ENCODE results near the gene KIAA1958. TPM values are rescaled to one million over a fixed set of nuclear protein-coding genes. Genes with fewer than 3 reads are reported as not detected.

The KIAA1958 gene
- total RNA-seq, 5 donors from 2014 or later (not counting 1 experiment from before 2014, with no cell fraction given) = 4.6 to 6.4 (median 6.2) TPM

DNA sequence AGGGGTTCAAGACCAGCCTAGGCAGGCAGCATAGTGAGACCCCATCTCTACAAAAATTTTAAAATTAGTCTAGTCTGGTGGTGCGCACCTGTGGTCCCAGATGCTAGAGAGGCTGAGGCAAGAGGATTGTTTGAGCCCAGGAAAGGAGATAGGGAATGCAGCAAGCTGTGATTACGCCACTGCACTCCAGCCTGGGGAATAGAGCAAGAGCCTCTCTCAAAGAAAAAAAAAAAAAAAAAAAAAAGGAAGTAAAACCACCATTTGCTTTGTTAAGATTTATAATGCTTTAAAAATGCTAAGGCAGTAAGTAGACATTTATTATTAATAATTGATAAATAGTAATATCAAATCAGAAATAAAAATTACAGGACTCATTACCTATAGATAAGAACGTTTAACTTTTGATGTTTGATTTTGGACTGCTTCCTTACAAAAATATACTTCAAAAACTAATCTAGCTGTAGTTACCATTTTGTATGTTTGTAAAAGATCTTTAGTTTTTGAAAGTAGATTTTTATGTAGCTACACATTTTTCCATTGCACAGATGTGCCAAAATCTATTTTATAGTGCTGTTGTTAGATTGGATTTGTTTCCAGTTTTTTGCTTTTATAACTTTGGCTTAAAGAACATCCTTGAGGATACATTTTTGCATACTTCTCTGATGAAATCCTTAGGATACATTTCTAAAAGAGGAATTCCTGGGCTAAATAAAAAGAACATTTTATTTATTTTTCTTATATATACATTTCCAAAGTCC is 144.9 kb downstream of the KIAA1958 start:
- POLR2A ChIA-PET = no interaction called here
- DNase-seq = no peak

DNA sequence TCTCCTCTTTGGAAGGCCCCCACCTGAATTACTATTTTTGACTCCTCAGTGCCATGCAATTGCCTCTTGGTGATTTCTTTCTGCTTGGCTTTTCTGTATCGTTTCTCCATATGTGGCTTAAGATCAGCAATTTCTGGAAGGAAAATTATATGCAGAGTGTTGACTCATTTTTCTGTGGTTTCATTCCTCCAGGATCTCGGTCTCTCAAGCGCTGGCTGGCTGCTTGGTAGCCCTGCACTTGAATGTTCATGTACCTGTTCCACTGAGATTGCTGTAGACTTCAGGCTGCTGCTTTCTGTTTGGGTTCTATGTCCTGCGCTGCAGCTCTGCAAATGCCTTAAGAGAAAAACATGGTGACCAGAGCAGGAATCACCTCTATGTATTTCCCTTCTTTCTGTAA is 153.7 kb downstream of the KIAA1958 start:
- CTCF ChIA-PET = no interaction called here
- 90% methylated on average over 3 of the region's 4 CpGs for WGBS (ENCODE audit: insufficient coverage)
- Mint-ChIP-seq H3K36me3 (peaks cover 19% of the 10 kb centered on the region), H3K27me3 (no peaks in the 10 kb centered on the region), H3K4me1 (no peaks in the 10 kb centered on the region), H3K9me3 (peaks cover 6 to 14% (median 13%) of the 10 kb centered on the region in 3 donors), H3K27ac (no peak overlapping the region), H3K4me3 (no peak overlapping the region)
- Histone ChIP-seq H3K27ac (ENCODE audit: low read length) (no peak overlapping the region), H3K36me3 (ENCODE audit: control insufficient read depth in 2 of 2, extremely low read depth in 1 of 2, insufficient read depth in 1 of 2, low read length in 1 of 2) (no peaks in the 10 kb centered on the region), H3K9me3 (no peaks in the 10 kb centered on the region), H3K4me3 (ENCODE audit: control insufficient read depth in 1 of 2, extremely low read depth in 1 of 2, low read length in 1 of 2) (no peak overlapping the region), H3K4me1 (ENCODE audit: control insufficient read depth in 1 of 2, extremely low read depth in 1 of 2, insufficient read depth in 2 of 2, low read length in 2 of 2) (no peaks in the 10 kb centered on the region), H3K27me3 (replicated peaks in 1 of 2; ENCODE audit: control insufficient read depth in 2 of 2, extremely low read depth in 1 of 2, insufficient read depth in 2 of 2, low read length in 1 of 2) (peaks cover 0 to 5% of the 10 kb centered on the region in 2 experiments)
- POLR2A ChIA-PET = no interaction called here
- ATAC-seq (replicated peaks in 1 of 4) = no peak
- no peak for DNase-seq

More for the DNA sequence above, 144.9 kb downstream of the KIAA1958 start:
- no peaks in the 10 kb centered on the region for H3K4me1 ChIP-seq (ENCODE audit: control insufficient read depth in 1 of 2, extremely low read depth in 1 of 2, insufficient read depth in 2 of 2, low read length in 2 of 2)
- Mint-ChIP-seq H3K27me3 (no peaks in the 10 kb centered on the region), H3K27ac (no peak overlapping the region), H3K4me3 (no peak overlapping the region), H3K36me3 (no peaks in the 10 kb centered on the region), H3K9me3 (no peaks in the 10 kb centered on the region), H3K4me1 (no peaks in the 10 kb centered on the region)
- ATAC-seq (replicated peaks in 1 of 4) = no peak
- no peak overlapping the region for H3K27ac ChIP-seq (ENCODE audit: low read length)
- CTCF ChIA-PET = no interaction called here
- no peak overlapping the region for H3K4me3 ChIP-seq (ENCODE audit: control insufficient read depth in 1 of 2, extremely low read depth in 1 of 2, low read length in 1 of 2)
- no peaks in the 10 kb centered on the region for H3K9me3 ChIP-seq
- no CpG with 5 or more reads among the region's 3 CpGs for WGBS (ENCODE audit: insufficient coverage)
- H3K36me3 ChIP-seq (ENCODE audit: control insufficient read depth in 2 of 2, extremely low read depth in 1 of 2, insufficient read depth in 1 of 2, low read length in 1 of 2) = no peaks in the 10 kb centered on the region
- H3K27me3 ChIP-seq (replicated peaks in 1 of 2; ENCODE audit: control insufficient read depth in 2 of 2, extremely low read depth in 1 of 2, insufficient read depth in 2 of 2, low read length in 1 of 2) = no peaks in the 10 kb centered on the region

DNA sequence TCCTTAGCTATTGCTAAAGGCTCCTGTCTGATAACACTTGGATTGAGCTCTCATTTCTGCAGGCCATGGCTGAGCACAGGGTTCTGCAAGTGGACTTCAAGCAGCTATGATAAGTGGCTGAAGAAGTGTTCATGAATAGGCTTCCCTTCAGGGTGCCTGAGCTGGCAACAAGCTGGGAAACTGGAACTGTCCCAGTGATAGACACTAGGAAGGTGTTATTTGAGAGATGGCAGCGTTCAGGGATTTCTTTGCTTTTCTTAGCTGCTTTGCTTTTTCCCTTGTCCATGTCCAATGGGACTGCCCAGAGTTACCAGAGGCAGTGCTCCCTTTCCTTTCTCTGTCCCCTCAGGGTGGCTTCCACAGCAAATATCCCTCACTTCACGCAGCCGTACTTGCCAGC is 155.5 kb downstream of the KIAA1958 start:
- DNase-seq (no peak), ATAC-seq (replicated peaks in 1 of 4) (no peak)
- peaks cover 0 to 5% of the 10 kb centered on the region in 2 experiments for H3K27me3 ChIP-seq (replicated peaks in 1 of 2; ENCODE audit: control insufficient read depth in 2 of 2, extremely low read depth in 1 of 2, insufficient read depth in 2 of 2, low read length in 1 of 2)
- Mint-ChIP-seq H3K27me3 (no peaks in the 10 kb centered on the region), H3K9me3 (peaks cover 12 to 28% (median 18%) of the 10 kb centered on the region in 3 donors), H3K4me1 (no peaks in the 10 kb centered on the region), H3K36me3 (peaks cover 34% of the 10 kb centered on the region), H3K27ac (no peak overlapping the region), H3K4me3 (no peak overlapping the region)
- ChIA-PET POLR2A (interaction anchor here in 1 of 2 donors (0.7 kb wide), 1 partner anchor 38 kb away, joined by 3 read pairs; no protein-coding TSS in a partner anchor), CTCF (interaction anchor here in 1 of 2 donors (0.6 kb wide), 1 partner anchor 42 kb away, joined by 3 read pairs; no protein-coding TSS in a partner anchor)
- no peaks in the 10 kb centered on the region for H3K4me1 ChIP-seq (ENCODE audit: control insufficient read depth in 1 of 2, extremely low read depth in 1 of 2, insufficient read depth in 2 of 2, low read length in 2 of 2)
- no peak overlapping the region for H3K4me3 ChIP-seq (ENCODE audit: control insufficient read depth in 1 of 2, extremely low read depth in 1 of 2, low read length in 1 of 2)
- 100% methylated on average over 1 of the region's 3 CpGs for WGBS (ENCODE audit: insufficient coverage)
- no peaks in the 10 kb centered on the region for H3K9me3 ChIP-seq
- no peaks in the 10 kb centered on the region for H3K36me3 ChIP-seq (ENCODE audit: control insufficient read depth in 2 of 2, extremely low read depth in 1 of 2, insufficient read depth in 1 of 2, low read length in 1 of 2)
- no peak overlapping the region for H3K27ac ChIP-seq (ENCODE audit: low read length)

DNA sequence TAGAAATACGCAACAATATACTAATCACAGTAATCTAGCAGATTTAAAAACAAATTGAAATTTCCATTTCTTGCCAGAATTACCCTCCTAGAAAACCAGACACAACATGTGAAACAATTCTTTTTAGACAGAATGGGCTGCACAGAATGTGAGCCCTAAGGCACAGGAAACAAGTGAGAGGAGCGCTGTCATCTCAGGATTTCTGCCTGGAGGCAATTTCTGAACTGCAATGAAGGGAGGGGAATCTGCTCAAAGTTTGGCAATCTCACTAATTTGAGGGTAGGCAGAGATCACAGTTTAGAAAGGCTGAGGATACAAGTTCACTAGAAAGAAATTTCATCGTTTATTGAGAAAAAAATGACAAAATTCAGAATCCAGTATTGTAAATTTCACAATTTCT is 161.0 kb downstream of the KIAA1958 start:
- Mint-ChIP-seq H3K9me3 (peaks cover 18 to 43% (median 20%) of the 10 kb centered on the region in 3 donors), H3K27me3 (no peaks in the 10 kb centered on the region), H3K27ac (no peak overlapping the region), H3K4me1 (no peaks in the 10 kb centered on the region), H3K36me3 (peaks cover 31% of the 10 kb centered on the region), H3K4me3 (no peak overlapping the region)
- no peaks in the 10 kb centered on the region for H3K36me3 ChIP-seq (ENCODE audit: control insufficient read depth in 2 of 2, extremely low read depth in 1 of 2, insufficient read depth in 1 of 2, low read length in 1 of 2)
- WGBS (ENCODE audit: insufficient coverage) = no CpG with 5 or more reads among the region's 3 CpGs
- no peaks in the 10 kb centered on the region for H3K27me3 ChIP-seq (replicated peaks in 1 of 2; ENCODE audit: control insufficient read depth in 2 of 2, extremely low read depth in 1 of 2, insufficient read depth in 2 of 2, low read length in 1 of 2)
- H3K27ac ChIP-seq (ENCODE audit: low read length) = no peak overlapping the region
- no peak overlapping the region for H3K4me3 ChIP-seq (ENCODE audit: control insufficient read depth in 1 of 2, extremely low read depth in 1 of 2, low read length in 1 of 2)
- ATAC-seq (replicated peaks in 1 of 4) (no peak), DNase-seq (no peak)
- H3K9me3 ChIP-seq = peaks cover 3% of the 10 kb centered on the region
- no peaks in the 10 kb centered on the region for H3K4me1 ChIP-seq (ENCODE audit: control insufficient read depth in 1 of 2, extremely low read depth in 1 of 2, insufficient read depth in 2 of 2, low read length in 2 of 2)
- ChIA-PET CTCF (interaction anchor here (0.6 to 0.7 kb wide), 2 partner anchors 277 to 573 kb away, joined by 3 read pairs; no protein-coding TSS in a partner anchor), POLR2A (no interaction called here)

DNA sequence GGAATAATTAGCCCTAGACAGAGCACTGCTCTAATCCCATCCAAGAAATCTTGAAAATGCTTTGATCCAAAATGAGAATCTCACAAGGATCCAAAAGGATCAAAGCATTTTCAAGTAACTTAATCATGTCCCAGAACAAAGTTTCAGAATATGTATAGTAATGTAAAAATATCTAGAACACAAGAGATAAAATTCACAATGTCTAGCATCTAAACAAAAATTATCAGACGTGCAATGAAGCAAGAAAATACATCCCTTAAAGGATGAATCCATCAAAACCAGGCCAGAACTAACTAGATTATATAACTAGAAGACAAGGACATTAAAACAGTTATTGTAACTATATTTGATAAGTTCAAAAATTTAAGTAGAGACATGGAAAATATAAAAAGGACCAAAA is 162.0 kb downstream of the KIAA1958 start:
- Histone ChIP-seq H3K4me1 (ENCODE audit: control insufficient read depth in 1 of 2, extremely low read depth in 1 of 2, insufficient read depth in 2 of 2, low read length in 2 of 2) (no peaks in the 10 kb centered on the region), H3K4me3 (ENCODE audit: control insufficient read depth in 1 of 2, extremely low read depth in 1 of 2, low read length in 1 of 2) (no peak overlapping the region), H3K27me3 (replicated peaks in 1 of 2; ENCODE audit: control insufficient read depth in 2 of 2, extremely low read depth in 1 of 2, insufficient read depth in 2 of 2, low read length in 1 of 2) (no peaks in the 10 kb centered on the region), H3K36me3 (ENCODE audit: control insufficient read depth in 2 of 2, extremely low read depth in 1 of 2, insufficient read depth in 1 of 2, low read length in 1 of 2) (no peaks in the 10 kb centered on the region), H3K9me3 (peaks cover 3% of the 10 kb centered on the region), H3K27ac (ENCODE audit: low read length) (no peak overlapping the region)
- POLR2A ChIA-PET = no interaction called here
- CTCF ChIA-PET = no interaction called here
- DNase-seq (no peak), ATAC-seq (replicated peaks in 1 of 4) (no peak)
- H3K4me1 Mint-ChIP-seq = no peaks in the 10 kb centered on the region
- H3K9me3 Mint-ChIP-seq = peaks cover 18 to 43% (median 20%) of the 10 kb centered on the region in 3 donors
- H3K27ac Mint-ChIP-seq = no peak overlapping the region
- H3K4me3 Mint-ChIP-seq = no peak overlapping the region
- peaks cover 31% of the 10 kb centered on the region for H3K36me3 Mint-ChIP-seq
- WGBS (ENCODE audit: insufficient coverage) = no CpG with 5 or more reads among the region's 1 CpG
- H3K27me3 Mint-ChIP-seq = no peaks in the 10 kb centered on the region

DNA sequence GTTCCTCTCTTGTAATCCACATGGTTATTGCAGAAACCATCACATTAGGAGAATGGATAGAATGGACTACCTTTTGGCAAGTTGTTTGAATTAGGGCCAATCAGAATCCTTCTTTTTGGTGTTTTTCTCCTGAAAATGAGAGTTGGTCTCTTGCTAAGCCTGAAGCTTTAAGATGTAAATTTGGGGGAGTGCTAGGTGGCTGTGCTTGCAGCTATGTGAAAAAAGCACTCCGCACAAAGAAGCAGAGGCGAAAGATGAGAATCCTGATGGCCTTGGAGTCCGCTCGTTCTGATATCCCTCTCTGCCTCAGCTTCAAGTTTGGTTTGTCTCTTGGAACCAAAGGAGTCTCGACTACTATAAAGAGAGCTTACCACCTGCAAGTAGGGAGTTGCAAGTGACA is 167.7 kb downstream of the KIAA1958 start:
- Mint-ChIP-seq H3K27me3 (no peaks in the 10 kb centered on the region), H3K4me1 (no peaks in the 10 kb centered on the region), H3K36me3 (peaks cover 2% of the 10 kb centered on the region), H3K4me3 (no peak overlapping the region), H3K27ac (no peak overlapping the region), H3K9me3 (peaks cover 3 to 13% (median 4%) of the 10 kb centered on the region in 3 donors)
- no peaks in the 10 kb centered on the region for H3K36me3 ChIP-seq (ENCODE audit: control insufficient read depth in 2 of 2, extremely low read depth in 1 of 2, insufficient read depth in 1 of 2, low read length in 1 of 2)
- no peaks in the 10 kb centered on the region for H3K4me1 ChIP-seq (ENCODE audit: control insufficient read depth in 1 of 2, extremely low read depth in 1 of 2, insufficient read depth in 2 of 2, low read length in 2 of 2)
- H3K9me3 ChIP-seq = no peaks in the 10 kb centered on the region
- DNase-seq (no peak), ATAC-seq (replicated peaks in 1 of 4) (no peak)
- WGBS (ENCODE audit: insufficient coverage) = 96% methylated on average over 3 of the region's 5 CpGs
- H3K4me3 ChIP-seq (ENCODE audit: control insufficient read depth in 1 of 2, extremely low read depth in 1 of 2, low read length in 1 of 2) = no peak overlapping the region
- no peak overlapping the region for H3K27ac ChIP-seq (ENCODE audit: low read length)
- CTCF ChIA-PET = interaction anchor here (0.6 to 0.8 kb wide), 4 partner anchors 31 to 396 kb away, joined by 3 to 7 read pairs (median 4); no protein-coding TSS in a partner anchor
- POLR2A ChIA-PET = interaction anchor here in 1 of 2 donors (0.7 kb wide), 1 partner anchor 34 kb away, joined by 6 read pairs; no protein-coding TSS in a partner anchor
- H3K27me3 ChIP-seq (replicated peaks in 1 of 2; ENCODE audit: control insufficient read depth in 2 of 2, extremely low read depth in 1 of 2, insufficient read depth in 2 of 2, low read length in 1 of 2) = no peaks in the 10 kb centered on the region
